Activated B cell treated with CpG ODN at 0.5 μM for 24 hours (primary cell): ENCODE measurements around the gene UBXN1. TPM values are rescaled to one million over a fixed set of nuclear protein-coding genes. Genes with fewer than 3 reads are reported as not detected.
A peak's percentile ranks its signal among the peaks of the same experiment; 100 is the strongest.

Experiments
- ATAC-seq: fragments of 200-7000 bp; cut with Tn5 transposase; one replicate; pipeline ENCODE4 v1.10.0; 2021; ENCODE audit warnings: low read depth, mild to moderate bottlenecking, moderate library complexity
- CTCF ChIA-PET: fragments of 350-600 bp; sonication (Branson Sonifier 250); formaldehyde crosslinking; loops from one replicate; lab custom pipeline; 2021; ENCODE audit warnings: antibody characterized with exemption; lab: Charles Lee
- POLR2A ChIA-PET: fragments of 350-600 bp; sonication (Branson Sonifier 250); formaldehyde crosslinking; loops from one replicate; lab custom pipeline; 2021; ENCODE audit warnings: antibody characterized with exemption; lab: Charles Lee
- DNase-seq: peaks from one replicate; pipeline ENCODE4 v3.0.0; 2022
- H3K27ac Mint-ChIP-seq: one replicate; pipeline ENCODE4 v1.8.0; 2020; ENCODE audit warnings: mixed read lengths
- H3K27me3 Mint-ChIP-seq: one replicate; pipeline ENCODE4 v1.8.0; 2021; ENCODE audit warnings: mixed read lengths
- H3K36me3 Mint-ChIP-seq: one replicate; pipeline ENCODE4 v1.8.0; 2021; ENCODE audit warnings: low read depth, mixed read lengths
- H3K4me1 Mint-ChIP-seq: one replicate; pipeline ENCODE4 v1.8.0; 2021; ENCODE audit warnings: mixed read lengths
- H3K4me3 Mint-ChIP-seq: one replicate; pipeline ENCODE4 v1.8.0; 2020; ENCODE audit warnings: mild to moderate bottlenecking, mixed read lengths
- H3K9me3 Mint-ChIP-seq: one replicate; pipeline ENCODE4 v1.8.0; 2020; ENCODE audit warnings: mixed read lengths
- intact Hi-C: fragments of 100-400 bp; cut with micrococcal nuclease; formaldehyde crosslinking; loops from one replicate; pipeline ENCODE4 v1.15.1; 2024
- total RNA-seq: library from RNA; stranded (reverse); gene quantifications from 2 replicates; pipeline ENCODE4 v1.2.3, GENCODE V29; 2022
- TF ChIP-seq, protein P1 (sequence below): fragments of 200-600 bp; IDR thresholded peaks from one replicate; pipeline ENCODE4 v1.8.0; 2022; ENCODE audit warnings: antibody characterized with exemption, mild to moderate bottlenecking

Gene UBXN1
- total RNA-seq, 1 donor from 2014 or later: 204 TPM

GRCh38 chr11:62713343-62713742 is 34.5 kb upstream of the UBXN1 start:
- peak overlapping the region; percentile 36 for H3K27ac Mint-ChIP-seq
- ChIA-PET POLR2A (interaction anchor here (0.5 to 1.4 kb wide), 4 partner anchors 14 to 168 kb away, joined by 3 to 9 read pairs (median 4); partner anchors contain the start of gene HNRNPUL2), CTCF (no interaction called here)
- TF ChIP-seq, protein P1, sequence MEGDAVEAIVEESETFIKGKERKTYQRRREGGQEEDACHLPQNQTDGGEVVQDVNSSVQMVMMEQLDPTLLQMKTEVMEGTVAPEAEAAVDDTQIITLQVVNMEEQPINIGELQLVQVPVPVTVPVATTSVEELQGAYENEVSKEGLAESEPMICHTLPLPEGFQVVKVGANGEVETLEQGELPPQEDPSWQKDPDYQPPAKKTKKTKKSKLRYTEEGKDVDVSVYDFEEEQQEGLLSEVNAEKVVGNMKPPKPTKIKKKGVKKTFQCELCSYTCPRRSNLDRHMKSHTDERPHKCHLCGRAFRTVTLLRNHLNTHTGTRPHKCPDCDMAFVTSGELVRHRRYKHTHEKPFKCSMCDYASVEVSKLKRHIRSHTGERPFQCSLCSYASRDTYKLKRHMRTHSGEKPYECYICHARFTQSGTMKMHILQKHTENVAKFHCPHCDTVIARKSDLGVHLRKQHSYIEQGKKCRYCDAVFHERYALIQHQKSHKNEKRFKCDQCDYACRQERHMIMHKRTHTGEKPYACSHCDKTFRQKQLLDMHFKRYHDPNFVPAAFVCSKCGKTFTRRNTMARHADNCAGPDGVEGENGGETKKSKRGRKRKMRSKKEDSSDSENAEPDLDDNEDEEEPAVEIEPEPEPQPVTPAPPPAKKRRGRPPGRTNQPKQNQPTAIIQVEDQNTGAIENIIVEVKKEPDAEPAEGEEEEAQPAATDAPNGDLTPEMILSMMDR: no peak
- H3K27me3 Mint-ChIP-seq: no peaks in the 10 kb centered on the region
- DNase-seq (no peak), ATAC-seq (no peak)
- H3K36me3 Mint-ChIP-seq: peaks cover 82% of the 10 kb centered on the region
- intact Hi-C loops: no loop called here
- H3K9me3 Mint-ChIP-seq: no peaks in the 10 kb centered on the region
- no peak overlapping the region for H3K4me3 Mint-ChIP-seq
- peaks cover 33% of the 10 kb centered on the region for H3K4me1 Mint-ChIP-seq

- H3K9me3 Mint-ChIP-seq: no peaks in the 10 kb centered on the region
- DNase-seq: no peak
- no peak for ATAC-seq
- H3K4me3 Mint-ChIP-seq: no peak overlapping the region
- H3K27me3 Mint-ChIP-seq: no peaks in the 10 kb centered on the region
- ChIA-PET CTCF (no interaction called here), POLR2A (interaction anchor here (1.0 to 1.4 kb wide), 4 partner anchors 14 to 127 kb away, joined by 3 to 5 read pairs (median 4); partner anchors contain the start of genes HNRNPUL2 and ZBTB3)
- H3K4me1 Mint-ChIP-seq: peaks cover 38% of the 10 kb centered on the region
- intact Hi-C loops: no loop called here
- peak overlapping the region; percentile 16 for H3K27ac Mint-ChIP-seq
- TF ChIP-seq, protein P1: no peak
- peaks cover 77% of the 10 kb centered on the region for H3K36me3 Mint-ChIP-seq
Measured at GRCh38 chr11:62712861-62713260, 34.0 kb upstream of the UBXN1 start.

DNA sequence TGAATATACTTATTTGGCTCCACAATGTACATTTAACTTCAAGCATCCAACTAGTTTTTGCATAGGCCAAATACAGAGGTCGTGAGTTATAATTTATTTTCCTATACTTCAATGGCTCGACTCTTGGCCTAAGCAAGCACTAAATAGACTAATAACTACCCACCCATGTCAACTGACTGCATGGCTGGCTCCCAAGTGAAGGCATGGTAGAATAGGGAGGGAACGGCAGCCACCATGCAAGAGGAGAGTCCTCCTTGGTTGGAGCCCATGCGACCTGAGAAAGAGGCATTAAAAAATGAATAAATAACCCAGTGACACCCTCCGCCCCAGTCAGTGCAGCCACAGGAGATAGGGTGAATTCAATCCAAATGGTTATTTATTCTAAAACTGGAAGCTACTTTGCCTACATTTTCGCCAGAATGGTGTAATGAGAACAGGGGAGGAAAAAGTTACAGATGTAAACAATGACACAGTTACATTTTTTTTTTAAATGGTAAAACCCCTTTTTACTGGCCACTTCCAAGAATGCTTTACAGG is 33.5 kb upstream of the UBXN1 start:
- Mint-ChIP-seq H3K27me3 (no peaks in the 10 kb centered on the region), H3K4me3 (no peak overlapping the region), H3K4me1 (peaks cover 43% of the 10 kb centered on the region), H3K36me3 (peaks cover 72% of the 10 kb centered on the region), H3K9me3 (no peaks in the 10 kb centered on the region), H3K27ac (peak overlapping the region; percentile 32)
- CTCF ChIA-PET: no interaction called here
- no peak for ATAC-seq
- TF ChIP-seq, protein P1: no peak
- POLR2A ChIA-PET: interaction anchor here (0.8 to 8.0 kb wide), 7 partner anchors 15 to 128 kb away, joined by 3 to 188 read pairs (median 4); partner anchors contain the start of genes C11orf98, CSKMT, HNRNPUL2 and LBHD1
- intact Hi-C loops: no loop called here
- no peak for DNase-seq

GRCh38 chr11:62710001-62710345 is 31.1 kb upstream of the UBXN1 start:
- Mint-ChIP-seq H3K36me3 (peaks cover 49% of the 10 kb centered on the region), H3K4me1 (peaks cover 64% of the 10 kb centered on the region), H3K27me3 (no peaks in the 10 kb centered on the region), H3K27ac (peak overlapping the region; percentile 99), H3K9me3 (no peaks in the 10 kb centered on the region), H3K4me3 (peak overlapping the region; percentile 96)
- DNase-seq (no peak), ATAC-seq (no peak)
- intact Hi-C loops: no loop called here
- CTCF ChIA-PET: interaction anchor here (0.7 to 0.9 kb wide), 2 partner anchors 117 to 118 kb away, joined by 3 read pairs; partner anchors contain the start of gene TUT1
- TF ChIP-seq, protein P1: no peak
- POLR2A ChIA-PET: interaction anchor here (0.5 to 8.0 kb wide), 27 partner anchors 17 to 1561 kb away, joined by 3 to 188 read pairs (median 15); partner anchors contain the start of genes B3GAT3, C11orf98, CSKMT and EEF1G
